ENCODE measurements around the gene KMT2B.

KMT2B gene

DNA sequence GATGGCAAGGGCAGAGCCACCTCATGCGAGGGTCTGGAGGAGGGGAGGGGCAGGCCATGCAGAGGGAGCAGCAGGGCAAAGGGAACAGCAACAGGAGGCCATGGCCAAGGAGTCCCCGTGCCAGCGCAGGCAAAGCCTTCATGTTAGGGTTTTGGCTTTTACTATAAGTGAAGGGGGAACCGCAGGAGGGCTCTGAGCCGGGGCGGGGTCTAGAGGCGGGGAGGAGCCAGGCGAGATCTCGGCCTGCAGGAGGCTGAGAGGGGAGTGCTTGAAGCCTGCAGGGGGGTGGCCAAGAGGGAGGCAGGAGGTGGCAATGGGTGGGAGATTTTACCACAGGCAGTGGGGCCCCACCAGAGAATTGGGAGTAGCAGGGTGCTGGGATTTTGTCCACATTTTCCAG, 63.8 kb downstream of the KMT2B start:
- Histone ChIP-seq H3K4me1 (ENCODE audit: insufficient read depth, low read length, poor library complexity, severe bottlenecking) (peaks cover 15% of the 10 kb centered on the region), H3K9me2 (replicated peaks; ENCODE audit: low read depth, low read length) (no peaks in the 10 kb centered on the region), H3K4me3 (ENCODE audit: low read length, poor library complexity, severe bottlenecking) (no peak overlapping the region), H3K9me3 (ENCODE audit: insufficient read depth, low read depth, low read length) (no peaks in the 10 kb centered on the region), H3K27me3 (ENCODE audit: insufficient read depth, low read length, poor library complexity, severe bottlenecking) (no peaks in the 10 kb centered on the region), H2AFZ (ENCODE audit: low read length) (no peak overlapping the region), H3K36me3 (ENCODE audit: insufficient read depth, low read length) (peaks cover 22% of the 10 kb centered on the region; the same call in 1 of the 2 replicates), H4K20me1 (ENCODE audit: insufficient read depth, low read length, poor library complexity, severe bottlenecking) (peaks cover 4% of the 10 kb centered on the region), H3K79me2 (ENCODE audit: insufficient read depth, low read length) (peaks cover 28% of the 10 kb centered on the region), H3F3A (ENCODE audit: low read depth) (no peaks in the 10 kb centered on the region), H3K4me2 (ENCODE audit: low read depth, low read length, poor library complexity, severe bottlenecking) (no peak overlapping the region), H3K9ac (ENCODE audit: low read depth, low read length, poor library complexity, severe bottlenecking) (no peak overlapping the region)
- TF ChIP-seq EZH2phosphoT487 (IDR thresholded peaks at IDR 0.05; ENCODE audit: borderline replicate concordance): no peak

DNA sequence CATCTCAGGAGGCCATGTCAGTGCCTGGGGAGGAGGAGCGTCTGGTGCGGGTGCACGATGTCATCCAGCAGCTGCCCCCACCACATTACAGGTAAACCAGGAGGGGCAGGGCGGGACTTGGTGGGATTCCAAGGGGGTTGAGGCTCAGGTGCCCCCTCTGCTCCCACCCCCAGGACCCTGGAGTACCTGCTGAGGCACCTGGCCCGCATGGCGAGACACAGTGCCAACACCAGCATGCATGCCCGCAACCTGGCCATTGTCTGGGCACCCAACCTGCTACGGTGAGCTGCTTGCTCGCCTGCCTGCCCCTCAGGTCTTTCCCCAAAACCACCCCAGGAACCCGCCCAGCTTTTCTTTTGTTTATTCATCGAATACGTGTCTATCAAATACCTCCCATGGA, 64.8 kb downstream of the KMT2B start:
- Histone ChIP-seq H2AFZ (ENCODE audit: low read length) (no peak overlapping the region), H3K9ac (ENCODE audit: low read depth, low read length, poor library complexity, severe bottlenecking) (no peak overlapping the region), H3K79me2 (ENCODE audit: insufficient read depth, low read length) (peaks cover 19% of the 10 kb centered on the region), H3K36me3 (ENCODE audit: insufficient read depth, low read length) (peaks cover 22% of the 10 kb centered on the region; the same call in 1 of the 2 replicates), H3K9me3 (ENCODE audit: insufficient read depth, low read depth, low read length) (no peaks in the 10 kb centered on the region), H3K4me3 (ENCODE audit: low read length, poor library complexity, severe bottlenecking) (no peak overlapping the region), H3K4me1 (ENCODE audit: insufficient read depth, low read length, poor library complexity, severe bottlenecking) (peaks cover 7% of the 10 kb centered on the region), H3K27me3 (ENCODE audit: insufficient read depth, low read length, poor library complexity, severe bottlenecking) (no peaks in the 10 kb centered on the region), H3K9me2 (replicated peaks; ENCODE audit: low read depth, low read length) (no peaks in the 10 kb centered on the region), H4K20me1 (ENCODE audit: insufficient read depth, low read length, poor library complexity, severe bottlenecking) (no peaks in the 10 kb centered on the region), H3F3A (ENCODE audit: low read depth) (no peaks in the 10 kb centered on the region), H3K4me2 (ENCODE audit: low read depth, low read length, poor library complexity, severe bottlenecking) (no peak overlapping the region)
- no peak for TF ChIP-seq EZH2phosphoT487 (IDR thresholded peaks at IDR 0.05; ENCODE audit: borderline replicate concordance)
- TF ChIP-seq, protein P1, sequence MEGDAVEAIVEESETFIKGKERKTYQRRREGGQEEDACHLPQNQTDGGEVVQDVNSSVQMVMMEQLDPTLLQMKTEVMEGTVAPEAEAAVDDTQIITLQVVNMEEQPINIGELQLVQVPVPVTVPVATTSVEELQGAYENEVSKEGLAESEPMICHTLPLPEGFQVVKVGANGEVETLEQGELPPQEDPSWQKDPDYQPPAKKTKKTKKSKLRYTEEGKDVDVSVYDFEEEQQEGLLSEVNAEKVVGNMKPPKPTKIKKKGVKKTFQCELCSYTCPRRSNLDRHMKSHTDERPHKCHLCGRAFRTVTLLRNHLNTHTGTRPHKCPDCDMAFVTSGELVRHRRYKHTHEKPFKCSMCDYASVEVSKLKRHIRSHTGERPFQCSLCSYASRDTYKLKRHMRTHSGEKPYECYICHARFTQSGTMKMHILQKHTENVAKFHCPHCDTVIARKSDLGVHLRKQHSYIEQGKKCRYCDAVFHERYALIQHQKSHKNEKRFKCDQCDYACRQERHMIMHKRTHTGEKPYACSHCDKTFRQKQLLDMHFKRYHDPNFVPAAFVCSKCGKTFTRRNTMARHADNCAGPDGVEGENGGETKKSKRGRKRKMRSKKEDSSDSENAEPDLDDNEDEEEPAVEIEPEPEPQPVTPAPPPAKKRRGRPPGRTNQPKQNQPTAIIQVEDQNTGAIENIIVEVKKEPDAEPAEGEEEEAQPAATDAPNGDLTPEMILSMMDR (conservative IDR thresholded peaks at IDR 0.05; ENCODE audit: low read length): no peak

DNA sequence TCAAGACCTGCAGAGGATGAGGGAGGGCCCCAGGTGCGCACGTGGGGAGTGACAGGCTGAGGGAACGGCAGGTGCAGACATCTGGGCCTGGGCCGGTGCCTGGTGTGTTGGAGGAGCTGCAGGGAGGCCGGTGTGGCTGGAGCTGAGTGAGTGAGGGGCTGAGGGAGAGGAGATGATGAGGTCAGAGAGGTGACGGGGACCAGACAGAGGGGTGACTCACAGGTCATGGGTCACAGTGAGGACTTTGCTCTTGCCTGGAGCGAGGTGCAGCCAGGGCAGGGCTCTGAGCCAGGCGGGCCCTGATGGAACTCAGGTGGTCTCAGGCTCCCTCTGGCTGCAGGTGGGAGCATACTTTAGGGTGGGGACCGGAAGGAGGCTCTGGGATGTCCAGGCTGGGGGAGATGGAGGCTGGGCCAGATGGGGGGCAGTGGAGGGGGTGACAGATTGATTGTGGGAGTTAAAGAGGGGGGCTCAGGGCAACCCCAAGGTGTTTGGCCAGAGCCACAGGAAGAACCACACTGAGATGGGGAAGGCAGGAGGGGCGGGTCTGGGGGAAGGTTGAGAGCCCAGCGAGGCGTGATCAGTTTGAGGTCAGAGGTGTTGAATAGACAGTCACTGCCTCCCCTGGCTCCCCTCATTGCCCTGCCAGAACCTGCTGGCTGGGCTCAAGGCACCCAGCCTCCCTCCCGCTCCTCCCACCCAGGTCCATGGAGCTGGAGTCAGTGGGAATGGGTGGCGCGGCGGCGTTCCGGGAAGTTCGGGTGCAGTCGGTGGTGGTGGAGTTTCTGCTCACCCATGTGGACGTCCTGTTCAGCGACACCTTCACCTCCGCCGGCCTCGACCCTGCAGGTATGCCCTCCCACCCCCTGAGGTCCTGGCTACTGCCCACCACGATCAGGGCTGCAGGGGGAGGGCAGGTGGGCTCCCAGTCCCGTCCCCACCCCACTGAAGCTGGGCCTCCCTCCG, 65.9 kb downstream of the KMT2B start:
- no peaks in the 10 kb centered on the region for H3K4me1 ChIP-seq (ENCODE audit: insufficient read depth, low read length, poor library complexity, severe bottlenecking)
- peaks cover 22% of the 10 kb centered on the region; the same call in 1 of the 2 replicates for H3K36me3 ChIP-seq (ENCODE audit: insufficient read depth, low read length)
- no peak overlapping the region for H2AFZ ChIP-seq (ENCODE audit: low read length)
- peaks cover 8% of the 10 kb centered on the region; the same call in 1 of the 2 replicates for H3K79me2 ChIP-seq (ENCODE audit: insufficient read depth, low read length)
- H3K9me3 ChIP-seq (ENCODE audit: insufficient read depth, low read depth, low read length): no peaks in the 10 kb centered on the region
- no peak overlapping the region for H3K4me3 ChIP-seq (ENCODE audit: low read length, poor library complexity, severe bottlenecking)
- peaks cover 3% of the 10 kb centered on the region for H4K20me1 ChIP-seq (ENCODE audit: insufficient read depth, low read length, poor library complexity, severe bottlenecking)
- H3K9me2 ChIP-seq (replicated peaks; ENCODE audit: low read depth, low read length): no peaks in the 10 kb centered on the region
- no peak overlapping the region for H3K4me2 ChIP-seq (ENCODE audit: low read depth, low read length, poor library complexity, severe bottlenecking)
- no peak for TF ChIP-seq EZH2phosphoT487 (IDR thresholded peaks at IDR 0.05; ENCODE audit: borderline replicate concordance)
- TF ChIP-seq, protein P1 (conservative IDR thresholded peaks at IDR 0.05; ENCODE audit: low read length): no peak
- no peaks in the 10 kb centered on the region for H3F3A ChIP-seq (ENCODE audit: low read depth)
- H3K9ac ChIP-seq (ENCODE audit: low read depth, low read length, poor library complexity, severe bottlenecking): no peak overlapping the region
- H3K27me3 ChIP-seq (ENCODE audit: insufficient read depth, low read length, poor library complexity, severe bottlenecking): no peaks in the 10 kb centered on the region

All from Loucy (cell line).